Activated CD4-positive, alpha-beta T cell treated with anti-CD3 and anti-CD28 coated beads, Interleukin-10, Interleukin-2, amounts not matched to agents 100 ng/mL and 50 ng/mL, durations not matched to agents 16 hours and 8 hours (primary cell): ENCODE data around the gene TPP2.

ENCODE experiments used
- DNase-seq: peaks from one replicate; pipeline ENCODE4 v3.0.0-alpha.2; 2020

The TPP2 gene

DNA sequence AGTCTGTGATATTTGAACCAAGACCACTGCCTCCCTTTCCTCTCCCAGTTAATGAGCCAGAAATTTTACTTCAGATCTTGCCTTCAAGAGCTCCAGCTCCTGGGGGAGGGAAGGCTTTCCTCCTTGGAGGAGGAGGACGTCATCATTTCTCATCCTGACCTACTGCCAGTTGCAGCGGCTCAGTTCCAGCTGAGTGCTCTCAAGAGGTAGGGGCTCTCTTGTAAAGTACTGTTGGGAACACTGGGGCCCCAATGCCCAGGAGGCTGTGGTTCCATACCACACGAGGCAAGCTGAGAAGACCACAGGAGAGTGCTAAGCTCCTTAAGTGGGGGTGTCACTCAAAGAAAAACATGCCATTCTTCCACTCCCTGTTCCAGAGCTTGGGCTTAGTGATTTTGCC lies 61.9 kb downstream of the TPP2 start:
- DNase-seq: no peak

- no peak for DNase-seq
Measured at GRCh38 chr13:102659168-102659713, 62.5 kb downstream of the TPP2 start.

DNA sequence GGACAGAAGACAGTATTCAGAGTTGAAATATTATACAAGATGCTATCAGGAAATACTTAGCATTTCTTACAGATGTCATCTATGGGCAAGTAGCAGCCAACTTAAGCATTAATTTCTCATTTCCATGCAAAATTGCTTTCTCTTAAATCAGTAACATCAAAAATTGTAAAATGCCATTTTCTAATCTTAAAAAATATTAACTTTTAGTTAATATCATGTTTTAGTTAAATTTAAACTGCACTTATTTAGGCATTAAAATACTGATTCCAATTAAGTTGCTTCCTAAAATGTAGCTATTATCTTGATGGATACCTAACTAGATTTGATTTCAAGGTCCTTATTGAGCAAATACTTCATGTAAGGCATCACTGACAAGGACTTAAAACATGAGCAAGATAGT lies 70.2 kb downstream of the TPP2 start:
- no peak for DNase-seq

- no peak for DNase-seq
Measured at GRCh38 chr13:102667911-102668310, 71.1 kb downstream of the TPP2 start.

DNA sequence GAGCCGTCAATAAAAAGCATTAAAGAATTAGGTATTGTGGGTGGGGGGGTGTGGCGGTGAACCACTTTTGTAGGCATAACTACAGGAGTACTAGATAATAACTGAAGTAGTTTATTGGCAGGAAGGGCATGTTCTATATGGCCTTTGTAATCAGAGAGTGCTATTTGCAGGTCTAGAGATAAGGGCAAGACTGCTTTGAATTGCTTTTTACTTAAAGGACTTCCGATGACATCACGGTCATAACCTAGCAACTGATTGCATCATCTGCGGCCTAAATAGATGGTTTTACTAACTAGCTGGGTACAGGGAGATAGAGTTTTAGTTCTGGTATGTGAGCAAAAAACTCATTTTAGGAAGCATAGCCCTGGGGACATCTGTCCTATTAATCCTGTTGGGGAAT lies 73.3 kb downstream of the TPP2 start:
- no peak for DNase-seq

- no peak for DNase-seq
Measured at GRCh38 chr13:102675115-102675514, 78.3 kb downstream of the TPP2 start.

DNA sequence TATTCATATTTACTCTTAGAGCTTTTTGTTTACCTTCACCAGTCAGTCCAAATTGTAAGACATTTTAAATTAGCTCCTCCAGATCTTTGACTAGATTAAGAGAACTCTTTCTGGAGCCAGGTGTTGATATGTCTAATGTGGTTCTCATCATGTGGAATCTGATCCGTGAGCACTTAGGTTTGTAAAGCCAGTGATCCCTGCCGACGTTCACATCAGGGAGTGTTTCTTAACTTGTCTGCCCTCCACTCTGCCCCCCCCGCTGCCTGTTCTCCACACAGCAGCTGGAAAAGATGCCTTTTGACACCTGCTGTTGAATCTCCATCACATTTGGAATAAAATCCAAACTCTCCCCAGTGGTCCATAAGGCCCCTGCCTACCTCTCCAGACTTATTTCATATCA lies 80.3 kb downstream of the TPP2 start:
- DNase-seq: no peak

GRCh38 chr13:102678339-102679107 lies 81.7 kb downstream of the TPP2 start:
- DNase-seq: no peak

DNA sequence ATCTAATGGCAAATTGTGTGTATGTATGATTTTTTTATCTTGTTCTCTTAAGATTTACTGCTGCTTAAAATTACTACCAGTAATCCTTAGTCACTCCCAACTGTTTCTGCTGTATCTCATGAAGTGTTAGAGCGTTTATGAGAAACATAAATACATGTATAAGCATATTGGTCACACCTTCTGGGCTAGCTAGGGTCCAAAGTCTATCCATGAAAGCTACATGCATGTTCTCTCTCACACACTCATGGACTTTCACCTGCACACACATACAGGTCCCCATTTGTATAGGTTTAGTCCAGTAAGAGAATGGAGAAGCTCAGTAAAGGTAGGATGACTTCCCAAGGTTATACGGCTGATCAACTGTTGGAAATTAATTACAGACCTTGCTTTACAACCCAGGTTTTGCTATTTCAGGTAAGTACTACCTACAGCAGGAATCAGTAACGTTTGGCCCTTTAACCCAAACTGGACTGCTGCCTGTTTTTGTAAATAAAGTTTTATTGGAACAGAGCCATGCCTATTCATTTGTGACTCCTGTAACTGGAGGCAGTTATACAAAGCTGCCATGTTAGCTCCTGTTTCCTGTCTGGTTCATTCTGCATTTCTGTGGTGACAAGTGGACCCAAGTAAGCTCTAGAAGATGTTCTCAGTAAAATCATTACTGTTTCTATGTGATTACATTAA lies 82.8 kb downstream of the TPP2 start:
- DNase-seq: peak; percentile 20

- DNase-seq: no peak
Measured at GRCh38 chr13:102680133-102680717, 83.4 kb downstream of the TPP2 start.

GRCh38 chr13:102680842-102681740 lies 84.3 kb downstream of the TPP2 start:
- peak; percentile 26 for DNase-seq

DNA sequence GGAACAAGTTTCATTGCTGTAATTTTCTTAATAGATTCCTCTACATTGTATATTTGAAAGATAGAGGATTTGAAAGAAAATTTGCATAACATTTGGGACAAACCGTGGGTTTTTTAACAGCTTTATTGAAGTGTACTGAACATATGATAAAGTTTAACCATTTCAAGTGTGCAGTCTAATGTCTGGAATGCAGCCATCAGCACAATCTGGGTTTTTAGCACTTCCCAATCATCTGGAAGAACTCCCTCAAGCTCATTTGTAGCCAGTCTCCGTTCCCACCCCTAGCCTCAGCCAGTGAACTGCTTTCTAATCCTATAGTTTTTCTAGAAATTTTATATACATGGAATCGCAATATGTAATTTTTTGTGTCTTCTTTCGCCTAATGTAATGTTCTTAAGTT lies 85.4 kb downstream of the TPP2 start:
- DNase-seq: no peak

- DNase-seq: peak; percentile 26
Measured at GRCh38 chr13:102682727-102683126, 85.9 kb downstream of the TPP2 start.

DNA sequence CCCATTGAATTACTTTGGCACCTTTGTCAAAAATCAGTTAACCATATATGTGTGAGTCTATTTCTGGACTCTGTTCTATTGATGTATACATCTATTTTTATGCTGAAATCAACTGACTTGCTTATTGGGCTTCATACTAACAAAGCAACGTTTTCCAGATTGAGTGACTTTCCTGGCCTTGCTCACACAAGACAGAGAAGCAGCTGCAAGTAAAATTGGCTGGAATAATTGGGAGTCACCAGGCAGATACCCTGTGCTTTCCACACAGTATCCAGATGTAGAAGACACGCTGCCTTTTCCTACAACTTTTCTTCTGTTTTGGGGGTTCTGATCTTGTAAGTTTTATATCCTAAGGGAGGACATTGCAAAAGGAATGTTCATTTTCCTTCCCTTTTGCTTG lies 86.9 kb downstream of the TPP2 start:
- no peak for DNase-seq

GRCh38 chr13:102686024-102686423 lies 89.2 kb downstream of the TPP2 start:
- peak; percentile 9 for DNase-seq

GRCh38 chr13:102687520-102687919 lies 90.7 kb downstream of the TPP2 start:
- no peak for DNase-seq

- no peak for DNase-seq
Measured at GRCh38 chr13:102688306-102688973, 91.7 kb downstream of the TPP2 start.

DNA sequence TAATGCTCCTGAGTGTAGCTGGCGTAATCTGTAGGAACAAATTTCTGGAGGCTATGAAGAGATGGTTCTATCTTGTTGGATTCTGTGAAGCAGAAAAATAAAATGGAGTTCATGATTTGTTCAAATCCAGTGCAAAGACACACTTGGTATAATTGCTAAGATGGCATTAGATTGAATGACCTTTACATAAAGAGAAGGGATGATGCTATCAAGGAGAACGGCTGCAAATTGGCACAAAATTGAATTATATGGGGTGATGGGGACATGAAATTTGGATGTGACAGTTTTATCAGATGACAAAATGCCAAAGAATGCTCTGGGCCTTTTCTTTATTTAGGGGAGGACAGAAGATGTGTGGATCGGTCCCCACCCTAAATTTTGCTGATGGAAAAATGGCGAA lies 94.1 kb downstream of the TPP2 start:
- no peak for DNase-seq

DNA sequence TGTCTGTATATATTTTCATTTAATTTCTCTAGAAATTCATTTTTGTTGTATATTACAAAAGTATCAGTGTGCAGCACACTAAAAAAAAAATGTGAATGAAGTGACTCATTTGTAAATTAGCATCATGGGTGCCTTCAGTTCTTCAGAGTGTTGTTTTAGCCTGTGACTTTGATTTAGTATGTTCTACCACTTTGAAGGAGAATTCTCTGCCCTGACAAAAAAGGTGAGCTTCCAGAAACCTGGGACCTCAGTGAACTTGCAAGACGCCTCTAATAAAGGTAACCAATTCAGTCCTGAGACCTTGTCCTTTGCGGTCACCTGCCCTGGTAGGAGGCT lies 95.7 kb downstream of the TPP2 start:
- DNase-seq: no peak

GRCh38 chr13:102693250-102693649 lies 96.5 kb downstream of the TPP2 start:
- DNase-seq: no peak

GRCh38 chr13:102693776-102694175 lies 97.0 kb downstream of the TPP2 start:
- DNase-seq: no peak

DNA sequence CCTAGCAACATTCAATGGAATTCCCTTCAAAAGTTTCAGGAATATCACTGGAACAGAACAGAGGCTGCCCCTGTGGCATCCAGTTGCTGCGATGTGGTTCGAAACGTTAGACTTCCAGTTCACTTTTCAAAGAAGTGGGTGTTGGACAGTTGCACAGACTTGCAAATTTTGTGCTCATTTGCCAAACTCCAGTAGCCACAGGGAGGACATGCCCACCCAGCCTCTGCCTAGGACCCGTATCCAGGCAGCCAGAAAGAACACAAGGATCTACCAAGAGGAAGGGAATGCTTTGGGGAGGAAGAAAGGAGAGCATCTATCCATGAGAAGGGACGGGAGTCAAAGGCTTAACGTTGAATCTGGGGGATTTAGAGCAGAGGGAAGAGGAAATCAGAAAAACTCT lies 98.2 kb downstream of the TPP2 start, which contains the start of gene METTL21C:
Gene METTL21C, minus strand, starts transcription at position 108 of the 400 bp plus-strand sequence. CDS start 546 bp downstream, outside the sequence.
- no peak for DNase-seq
